Measurements from ENCODE around the gene JPH3.
"Not testable (repeated sequence)": the region's sequence is repeated elsewhere in the genome, so short reads cannot be mapped to it uniquely, and the experiment has no call there.

JPH3 gene

DNA sequence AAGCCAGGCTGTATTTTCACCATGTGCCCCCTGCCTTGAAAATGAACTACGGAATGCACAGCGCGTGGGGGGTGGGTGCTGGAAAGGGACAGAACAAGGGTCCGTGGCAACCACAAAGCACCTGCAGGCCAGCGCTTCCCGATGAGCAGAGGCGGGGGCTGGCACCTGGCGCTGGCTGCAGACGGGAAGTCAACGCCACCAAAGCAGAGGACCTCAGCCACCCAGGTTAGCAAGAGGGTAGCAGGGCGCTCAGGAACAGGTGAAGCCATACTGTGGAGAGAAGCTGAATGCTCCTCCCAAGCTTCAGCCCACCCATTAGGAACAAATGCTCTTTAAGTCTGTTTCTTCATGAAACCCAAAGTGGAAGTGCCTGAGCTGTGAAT, 98.8 kb downstream of the JPH3 start:
- no peak for DNase-seq

- peak in 1 of 4 experiments; percentile 8 for DNase-seq
Measured at GRCh38 chr16:87701505-87701921, 99.2 kb downstream of the JPH3 start.

DNA sequence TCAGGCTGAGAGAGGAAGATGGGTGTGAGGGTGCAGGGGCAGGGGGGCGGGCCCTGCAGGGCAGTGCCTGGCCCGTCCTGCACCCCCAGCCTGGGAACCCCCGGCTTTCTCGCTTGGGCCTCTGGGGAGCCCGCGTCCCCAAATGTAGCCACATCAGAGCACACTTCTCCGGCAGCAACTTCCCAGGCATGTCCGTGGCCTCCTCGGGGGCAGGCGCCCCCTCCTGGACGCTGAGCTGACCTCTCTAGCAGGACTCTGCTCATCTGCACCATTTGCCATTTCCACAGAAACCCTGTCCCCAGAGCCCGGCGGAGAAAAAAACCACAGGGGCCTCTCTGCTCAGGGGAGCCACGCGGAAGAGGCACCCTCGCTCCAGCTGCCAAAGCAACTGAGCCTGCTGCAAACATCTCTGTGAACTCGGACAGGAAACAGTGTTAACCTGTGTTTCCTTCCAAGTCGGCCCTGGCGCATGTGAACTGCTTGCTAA, 100.1 kb downstream of the JPH3 start:
- peak in 1 of 4 experiments; percentile 12 for DNase-seq

GRCh38 chr16:87703071-87703470, 100.8 kb downstream of the JPH3 start:
- no peak for DNase-seq

DNA sequence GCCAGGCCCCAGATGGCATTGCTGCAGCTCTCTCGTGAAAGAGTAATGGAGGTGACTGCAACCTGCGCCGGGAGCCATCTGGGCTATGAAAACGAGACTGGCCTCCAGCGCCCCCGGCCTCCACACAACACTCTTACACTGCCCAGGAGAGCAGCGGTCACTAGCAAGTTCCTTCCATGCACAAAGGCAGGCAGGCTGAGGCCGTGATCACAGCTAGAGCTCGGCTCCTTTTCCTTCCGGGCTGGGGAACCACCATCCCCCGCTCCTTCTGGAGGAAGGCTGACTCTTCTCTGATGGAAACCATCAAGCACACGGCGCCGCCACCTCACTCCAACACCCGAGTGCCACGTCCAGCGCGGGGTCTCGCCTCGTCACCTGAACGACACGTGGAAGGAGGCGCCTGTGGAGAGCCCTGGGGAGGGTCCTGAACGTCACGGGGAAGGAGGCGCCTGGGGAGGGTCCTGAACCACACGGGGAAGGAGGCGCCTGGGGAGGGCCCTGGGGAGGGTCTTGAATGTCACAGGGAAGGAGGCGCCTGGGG, 101.6 kb downstream of the JPH3 start:
- DNase-seq, result no peak

- DNase-seq, result no peak
Measured at GRCh38 chr16:87704754-87705353, 102.5 kb downstream of the JPH3 start.

DNA sequence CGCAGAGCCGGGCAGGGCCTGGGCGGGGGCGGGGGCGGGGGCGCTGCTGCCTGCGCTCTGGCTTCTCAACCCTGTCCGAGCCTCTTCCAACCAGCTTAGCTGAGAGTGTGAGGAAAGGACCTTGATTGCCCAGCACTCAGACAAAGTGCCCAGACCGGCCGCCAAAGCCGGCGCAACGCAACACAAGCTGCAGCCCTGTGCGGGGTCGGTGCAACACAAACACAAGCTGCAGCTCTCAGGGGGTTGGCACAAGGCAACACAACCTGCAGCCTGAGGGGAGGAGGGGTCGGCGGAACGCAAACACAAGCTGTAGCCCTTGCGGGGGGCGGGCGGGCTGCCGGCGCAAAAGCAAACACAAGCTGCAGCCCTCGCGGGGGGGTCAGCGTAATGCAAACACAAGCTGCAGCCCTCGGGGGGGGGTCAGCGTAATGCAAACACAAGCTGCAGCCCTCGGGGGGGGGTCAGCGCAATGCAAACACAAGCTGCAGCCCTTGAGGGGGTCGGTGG, 103.5 kb downstream of the JPH3 start:
- no peak for DNase-seq

- DNase-seq, result no peak
Measured at GRCh38 chr16:87706278-87707000, 104.1 kb downstream of the JPH3 start.

DNA sequence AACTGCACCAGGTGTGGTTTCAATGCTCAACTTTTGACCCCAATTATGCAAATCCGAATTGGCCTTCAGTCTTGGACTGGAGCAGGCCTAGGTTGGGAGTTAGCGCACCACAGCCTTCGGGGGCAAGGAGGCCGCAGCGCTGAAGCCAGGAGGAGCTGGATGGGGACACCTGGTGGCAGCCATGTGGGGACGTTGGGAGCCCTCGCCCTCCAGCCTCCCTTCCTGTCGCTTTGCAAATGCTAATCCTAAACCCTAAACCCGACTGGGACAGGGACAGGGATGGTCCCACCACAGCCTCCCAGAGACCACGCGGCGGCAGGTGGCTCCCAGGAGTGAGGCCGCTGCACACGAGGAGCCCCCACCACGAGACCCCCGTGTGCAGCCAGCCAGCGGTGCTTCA, 104.8 kb downstream of the JPH3 start:
- DNase-seq, result no peak

DNA sequence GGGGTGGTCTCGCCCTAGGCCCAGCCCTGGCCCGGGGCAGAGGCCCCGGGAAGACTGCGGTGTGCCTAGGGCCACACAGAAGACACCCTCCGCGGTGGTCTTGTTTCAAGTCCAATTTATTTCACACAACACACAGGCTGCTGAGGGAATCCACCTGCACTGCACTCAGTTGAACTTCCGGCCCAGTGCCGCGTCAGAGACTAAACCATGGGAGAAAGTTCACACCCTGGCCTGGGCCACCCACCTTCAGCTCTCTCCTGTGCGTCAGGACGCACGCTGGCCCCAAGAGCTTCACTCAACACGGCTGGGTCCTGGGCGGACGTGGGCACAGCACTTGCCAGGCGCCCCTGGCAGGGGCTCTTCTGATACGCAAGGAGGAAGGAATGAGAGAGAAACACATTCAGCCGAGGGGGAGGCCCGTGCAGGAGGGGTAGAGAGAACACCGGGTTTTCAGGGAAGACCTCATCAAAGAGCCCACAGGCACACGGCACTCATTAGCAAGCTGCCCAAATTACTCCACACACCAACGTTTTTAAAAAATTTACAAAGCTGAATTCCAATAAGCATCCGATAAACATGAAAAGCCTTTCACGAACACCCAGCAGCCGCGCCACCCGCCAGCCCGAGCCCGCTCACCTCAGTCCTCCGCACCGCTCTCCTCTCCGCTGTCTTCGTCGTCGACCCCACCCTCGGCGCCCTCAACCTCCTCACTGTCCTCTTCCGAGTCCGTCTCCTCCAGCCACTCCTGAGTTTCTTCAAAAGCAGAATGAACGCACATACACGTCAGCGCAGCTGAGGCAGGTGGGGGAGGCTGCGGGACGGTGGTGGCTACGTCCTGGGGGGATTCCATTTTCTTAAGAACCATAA, 105.6 kb downstream of the JPH3 start:
- DNase-seq, result no peak

DNA sequence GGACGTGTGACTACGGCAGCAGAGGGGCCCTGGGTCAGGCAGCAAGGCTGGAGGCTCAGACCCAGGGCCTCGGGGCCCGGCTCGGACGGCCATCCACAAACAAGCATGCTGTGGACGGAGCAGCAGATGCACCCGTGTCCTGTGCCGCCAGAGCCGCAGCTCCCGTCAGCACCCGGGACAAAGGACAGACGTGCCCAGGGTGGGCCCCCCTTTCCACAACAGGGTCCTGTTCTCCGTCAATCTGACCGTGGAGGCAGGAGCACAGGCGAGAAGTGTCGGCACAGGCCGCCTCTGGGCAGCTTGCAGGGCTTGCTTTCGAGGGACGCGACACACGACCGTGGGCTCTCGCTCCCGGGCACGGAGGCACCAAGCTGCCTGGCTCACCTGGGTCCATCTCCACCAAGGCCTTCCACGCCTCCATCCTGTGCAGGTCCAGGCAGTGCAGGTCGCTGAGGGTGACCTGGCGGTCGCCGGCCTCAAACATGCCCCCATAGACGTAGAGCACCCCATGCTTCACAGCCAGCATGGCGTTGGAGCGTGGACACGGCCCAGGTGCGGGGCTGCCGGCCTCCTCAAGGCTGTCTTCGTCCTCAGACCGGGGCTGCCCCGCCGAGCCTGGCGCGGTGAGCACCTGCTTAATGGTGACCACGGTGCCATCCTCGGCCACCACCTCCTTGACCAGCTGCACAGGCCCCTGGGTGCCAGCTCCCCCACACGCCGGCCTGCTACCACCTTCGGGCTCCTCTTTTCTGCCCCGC, 106.8 kb downstream of the JPH3 start:
- no peak for DNase-seq

DNA sequence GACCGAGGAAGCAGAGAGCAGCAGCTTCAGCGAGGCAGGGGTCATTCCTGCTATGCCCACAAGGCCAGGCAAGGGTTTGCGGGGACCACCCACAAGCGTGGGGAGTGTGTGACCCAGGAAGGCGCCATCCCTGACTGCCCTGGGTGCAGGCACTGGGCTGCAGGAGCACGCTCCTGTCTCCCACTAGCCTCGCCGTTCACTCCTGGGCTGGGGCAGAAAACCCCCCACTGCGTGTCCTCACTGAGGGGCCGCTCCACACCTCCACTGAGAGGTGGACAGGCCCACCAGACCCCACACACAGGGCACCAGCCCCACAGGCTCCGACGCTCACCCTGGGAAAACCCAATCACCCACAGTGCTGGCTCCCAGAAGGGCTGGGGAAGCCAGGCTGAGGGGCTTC, 107.4 kb downstream of the JPH3 start:
- DNase-seq, result no peak

- no peak for DNase-seq
Measured at GRCh38 chr16:87710887-87711286, 108.6 kb downstream of the JPH3 start.

- DNase-seq, result no peak
Measured at GRCh38 chr16:87712184-87712762, 110.0 kb downstream of the JPH3 start.

- peak in 2 of 4 experiments; percentile 43 to 50 for DNase-seq
Measured at GRCh38 chr16:87713451-87714229, 111.3 kb downstream of the JPH3 start.

DNA sequence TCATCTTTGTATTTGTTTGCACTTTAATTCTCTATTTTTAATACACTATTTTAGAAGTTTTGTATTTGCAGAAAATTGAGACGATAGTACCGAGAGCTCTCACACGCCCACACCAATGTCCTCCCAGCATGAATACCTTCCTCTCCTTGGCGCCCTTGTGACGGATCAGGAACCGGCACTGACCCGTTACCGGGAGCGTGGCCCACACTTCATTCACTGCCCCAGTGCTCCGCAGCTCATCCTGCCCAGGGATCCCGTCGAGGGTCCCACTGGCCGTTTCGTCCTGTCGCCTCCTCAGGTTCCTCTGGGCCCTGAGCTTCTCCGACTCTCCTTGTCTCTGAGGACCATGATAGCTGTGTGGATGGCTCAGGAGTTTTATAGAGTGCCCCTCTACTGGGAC, 112.9 kb downstream of the JPH3 start:
- no peak for DNase-seq

DNA sequence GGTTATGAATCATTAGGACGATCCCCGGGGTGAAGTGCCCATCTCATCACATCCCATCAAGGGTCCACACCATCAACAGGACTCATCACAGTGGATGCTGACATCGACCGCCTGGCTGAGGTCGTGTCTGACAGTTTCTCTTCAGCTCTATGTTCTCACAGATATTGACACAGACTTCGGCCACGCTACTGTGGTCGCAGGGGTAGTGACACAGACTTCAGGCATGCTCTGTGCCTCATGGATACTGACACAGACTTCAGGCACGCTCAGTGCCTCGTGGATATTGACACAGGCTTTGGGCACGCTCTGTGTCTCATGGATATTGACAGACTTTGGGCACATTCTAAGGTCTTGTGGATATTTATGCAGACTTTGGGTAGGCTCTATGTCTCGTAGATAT, 113.3 kb downstream of the JPH3 start:
- no peak for DNase-seq

DNA sequence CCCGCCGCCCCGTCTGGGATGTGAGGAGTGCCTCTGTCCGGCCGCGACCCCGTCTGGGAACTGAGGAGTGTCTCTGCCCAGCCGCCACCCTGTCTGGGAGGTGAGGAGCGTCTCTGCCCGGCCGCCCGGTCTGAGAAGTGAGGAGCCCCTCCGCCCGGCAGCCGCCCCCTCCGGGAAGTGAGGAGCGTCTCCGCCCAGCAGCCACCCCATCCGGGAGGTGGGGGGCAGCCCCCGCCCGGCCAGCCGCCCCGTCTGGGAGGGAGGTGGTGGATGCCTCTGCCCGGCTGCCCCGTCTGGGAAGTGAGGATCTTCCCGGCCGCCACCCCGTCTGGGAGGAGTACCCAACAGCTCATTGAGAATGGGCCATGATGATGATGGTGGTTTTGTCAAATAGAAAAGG, 116.5 kb downstream of the JPH3 start:
- not testable (repeated sequence) for DNase-seq

DNA sequence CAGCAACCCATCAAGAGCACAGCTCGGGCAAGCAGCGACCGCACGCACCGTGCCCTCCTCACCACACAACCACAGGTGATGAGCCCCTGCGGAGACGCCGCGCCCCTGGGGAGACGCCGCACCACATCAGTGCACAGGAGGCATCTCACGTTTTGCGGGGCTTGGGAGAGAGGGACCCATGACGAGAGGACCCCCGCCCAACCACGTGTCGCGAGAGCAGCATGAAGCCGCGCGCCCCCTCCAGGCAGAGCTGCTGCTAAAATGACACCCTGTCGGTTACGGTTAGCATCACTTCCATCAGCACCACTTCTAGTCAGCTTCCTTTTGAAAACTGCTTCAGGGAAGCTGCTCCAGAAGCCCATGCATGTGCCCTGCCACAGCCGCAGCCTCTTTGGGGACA, 118.1 kb downstream of the JPH3 start:
- no peak for DNase-seq

DNA sequence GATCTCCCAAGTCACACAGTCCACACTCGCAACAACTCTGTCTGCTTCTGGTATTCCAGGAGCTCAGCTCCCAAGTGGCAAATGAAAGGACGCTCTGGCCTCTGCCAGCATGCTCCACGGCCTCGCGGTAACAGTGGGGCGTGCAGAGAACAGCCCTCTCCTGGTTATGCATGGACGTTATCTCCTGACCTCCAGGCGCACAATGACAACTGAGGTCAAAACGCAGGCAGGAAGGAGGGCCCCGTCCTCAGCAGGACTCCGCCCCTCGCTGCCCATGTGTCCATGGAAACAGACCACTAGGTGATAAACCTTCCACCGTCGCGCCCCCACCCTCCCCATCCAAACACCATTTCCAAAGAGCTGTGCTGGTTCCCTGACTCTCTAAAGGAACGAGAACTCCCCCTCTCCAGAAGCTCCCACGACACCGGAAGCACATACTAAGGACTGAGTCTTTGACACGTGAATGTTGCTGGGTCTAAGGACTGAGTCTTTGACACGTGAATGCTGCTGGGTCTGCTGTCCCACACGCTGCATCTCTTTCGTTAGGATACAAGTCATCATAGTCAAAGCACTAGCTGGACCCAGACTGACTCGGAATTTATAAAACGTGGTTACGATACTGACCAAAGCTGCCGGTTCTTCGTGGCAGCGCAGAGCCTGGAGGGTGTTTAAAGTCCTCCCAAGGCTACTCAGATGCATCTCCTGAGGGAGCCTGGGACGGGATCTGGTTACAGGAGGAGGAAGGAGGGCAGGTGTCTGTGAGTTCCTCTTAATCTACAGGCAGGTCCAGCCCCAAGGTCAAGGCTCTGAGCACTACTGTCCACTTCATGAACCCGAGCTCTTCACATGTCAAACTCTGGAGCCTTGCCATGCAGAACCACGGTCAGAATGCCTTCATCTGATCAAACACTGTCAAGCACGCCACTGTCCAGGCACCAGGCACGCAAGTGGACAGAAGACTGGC, 119.6 kb downstream of the JPH3 start:
- DNase-seq, result no peak

Data from activated naive CD4-positive, alpha-beta T cell (primary cell).